ENCODE results near the gene IL1RL2. TPM values are rescaled to one million over a fixed set of nuclear protein-coding genes. Genes with fewer than 3 reads are reported as not detected.

IL1RL2 gene
- total and polyA plus RNA-seq, 2 of the 8 experiments (the other 6 are each of a cell fraction or from before 2014, with no cell fraction given): not detected

DNA sequence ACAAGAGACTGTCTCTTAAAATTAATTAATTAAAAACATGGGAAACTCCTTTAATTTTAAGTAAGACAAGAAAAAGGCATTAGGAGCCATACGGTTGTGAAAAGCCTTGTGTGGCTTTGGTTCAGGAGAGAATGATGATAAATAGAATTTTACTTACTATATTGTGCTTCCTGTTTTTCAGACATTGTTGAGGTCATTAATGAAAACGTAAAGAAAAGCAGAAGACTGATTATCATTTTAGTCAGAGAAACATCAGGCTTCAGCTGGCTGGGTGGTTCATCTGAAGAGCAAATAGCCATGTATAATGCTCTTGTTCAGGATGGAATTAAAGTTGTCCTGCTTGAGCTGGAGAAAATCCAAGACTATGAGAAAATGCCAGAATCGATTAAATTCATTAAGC is 10.7 kb upstream of the IL1RL2 start:
- Histone ChIP-seq H2BK15ac (ENCODE audit: low read length) (no peak overlapping the region), H3K27me3 (replicated peaks in 1 of 4; ENCODE audit: control insufficient read depth in 3 of 4, extremely low read depth in 1 of 4, insufficient read depth in 3 of 4, low read length in 3 of 4) (no peaks in the 10 kb centered on the region), H3K23ac (ENCODE audit: insufficient read length) (no peak overlapping the region), H3K36me3 (ENCODE audit: control insufficient read depth in 2 of 4, insufficient read depth in 4 of 4, low read length in 3 of 4) (no peaks in the 10 kb centered on the region), H2BK5ac (ENCODE audit: low read depth, low read length) (no peak overlapping the region), H2BK12ac (ENCODE audit: low read depth, low read length) (no peak overlapping the region), H4K5ac (ENCODE audit: insufficient read length, low read depth, low read length) (no peak overlapping the region), H3K79me2 (ENCODE audit: control insufficient read depth in 1 of 2, insufficient read depth in 2 of 2, low read length in 2 of 2) (no peaks in the 10 kb centered on the region), H3K23me2 (ENCODE audit: low read depth, low read length) (no peaks in the 10 kb centered on the region), H4K8ac (ENCODE audit: extremely low read depth, insufficient read depth, low read length) (no peak overlapping the region), H2AFZ (ENCODE audit: low read length) (no peak overlapping the region), H2AK5ac (ENCODE audit: low read depth, low read length) (no peak overlapping the region), H3K9ac (replicated peaks in 1 of 4; ENCODE audit: extremely low read depth in 1 of 4, low read depth in 3 of 4, low read length in 3 of 4) (no peak overlapping the region), H3K79me1 (ENCODE audit: low read depth, low read length) (no peaks in the 10 kb centered on the region), H3K4me1 (replicated peaks in 1 of 4; ENCODE audit: control insufficient read depth in 3 of 4, insufficient read depth in 4 of 4, low read length in 3 of 4) (0 out of 7 replicates have a peak, but pooled peaks cover 0 to 2% (median 0%) of the 10 kb centered on the region in 4 experiments), H3K4me2 (ENCODE audit: insufficient read depth in 1 of 2, low read depth in 2 of 2, low read length in 2 of 2) (no peak overlapping the region), H3K14ac (ENCODE audit: insufficient read length) (no peak overlapping the region), H3K56ac (replicated peaks; ENCODE audit: insufficient read length, low read depth, low read length) (no peak overlapping the region), H3K18ac (ENCODE audit: extremely low read depth, low read length) (no peak overlapping the region), H3K9me3 (ENCODE audit: insufficient read depth in 2 of 2, low read depth in 1 of 2, low read length in 1 of 2) (no peaks in the 10 kb centered on the region), H4K20me1 (replicated peaks in 1 of 2; ENCODE audit: control insufficient read depth in 1 of 2, insufficient read depth in 2 of 2, low read length in 2 of 2) (no peaks in the 10 kb centered on the region), H3K27ac (ENCODE audit: low read depth, low read length) (no peak overlapping the region), H4K91ac (replicated peaks; ENCODE audit: insufficient read length, low read length) (no peak overlapping the region), H3K4me3 (ENCODE audit: extremely low read depth in 1 of 4, insufficient read depth in 2 of 4, low read depth in 3 of 4, low read length in 4 of 4) (no peak overlapping the region), H2BK120ac (replicated peaks; ENCODE audit: low read depth, low read length) (no peak overlapping the region), H2BK20ac (ENCODE audit: low read length) (no peak overlapping the region), H3K4ac (replicated peaks; ENCODE audit: insufficient read length, low read depth, low read length) (no peak overlapping the region)
- 95% methylated on average over 3 of the region's 3 CpGs; no CpG with 5 or more reads in 1 of the 2 experiments for WGBS, 2 experiments (ENCODE audit: extremely low coverage in 1 of 2, insufficient coverage in 1 of 2, insufficient read length in 1 of 2, insufficient replicate concordance in 2 of 2, low coverage in 1 of 2, low lambda C conversion rate in 2 of 2, missing lambda C conversion rate in 1 of 2)
- CTCF ChIA-PET (ENCODE audit: partially characterized antibody): no interaction called here
- POLR2A ChIA-PET (ENCODE audit: partially characterized antibody): no interaction called here
- DNase-seq (ENCODE audit: low read depth in 1 of 2, low spot score in 2 of 2) (no peak), FAIRE-seq (no peak)
- TF ChIP-seq NRF1 (IDR thresholded peaks at IDR 0.05; ENCODE audit: low read depth, low read length): no peak
- TF ChIP-seq RBBP5 (IDR thresholded peaks at IDR 0.05; ENCODE audit: borderline replicate concordance, low read depth, low read length): no peak
- TF ChIP-seq CBX8 (IDR thresholded peaks at IDR 0.05; ENCODE audit: borderline replicate concordance, low read depth, low read length): no peak
- no peak for TF ChIP-seq GTF2F1 (IDR thresholded peaks at IDR 0.05; ENCODE audit: borderline replicate concordance, low read depth, low read length)
- no peak for TF ChIP-seq SP4 (IDR thresholded peaks at IDR 0.05; ENCODE audit: low read length)
- TF ChIP-seq ATF3 (IDR thresholded peaks at IDR 0.05; ENCODE audit: insufficient read depth, low read depth, low read length): no peak
- TF ChIP-seq TAF7 (optimal IDR thresholded peaks at IDR 0.05; ENCODE audit: borderline replicate concordance, low read depth, low read length): no peak
- TF ChIP-seq RNF2 (IDR thresholded peaks at IDR 0.05; ENCODE audit: borderline replicate concordance, low read depth, low read length, missing control alignments, poor library complexity, severe bottlenecking): no peak
